Stomach (tissue), 4 donors: Measurements from ENCODE around the gene CD68.

Experiments used
- POLR2AphosphoS5 ChIP-seq, 3 donors: sonication (generic); formaldehyde crosslinking; IDR thresholded peaks; one replicate each; pipeline ENCODE4 v1.6.1; 2016; ENCODE audit warnings: antibody characterized with exemption in 3 of 3
- TF ChIP-seq, protein P1 (sequence below), 7 experiments: fragments of 450-650 bp in 4 of 7; fragments of 200-600 bp in 3 of 7; sonication (generic) in 3 of 7; IDR thresholded peaks; one replicate each; pipeline ENCODE4 v1.5.1; 2016 to 2019; ENCODE audit warnings: antibody characterized with exemption in 7 of 7, control low read depth in 2 of 7, mild to moderate bottlenecking in 1 of 7

DNA sequence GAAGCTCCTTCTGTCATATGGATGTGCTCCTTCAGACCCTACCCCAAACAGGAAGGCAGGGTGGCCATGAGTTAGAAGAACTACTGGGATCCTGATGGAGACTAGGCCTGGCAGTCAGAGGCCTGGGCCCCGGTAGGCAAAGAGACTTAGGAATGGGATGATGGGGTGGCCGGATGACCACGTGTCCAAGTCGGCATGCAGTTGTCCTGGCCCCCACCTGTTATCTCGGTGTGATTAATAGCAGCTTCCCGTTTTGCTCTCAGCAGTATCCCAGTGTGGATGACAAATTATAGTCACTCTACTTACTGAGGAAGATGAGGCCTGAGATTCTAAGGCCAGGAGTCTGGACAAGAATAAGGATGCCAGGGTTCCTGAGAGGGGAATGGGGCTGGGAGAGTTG is 29.1 kb upstream of the CD68 start:
- TF ChIP-seq POLR2AphosphoS5 (IDR thresholded peaks at IDR 0.05), result no peak
- TF ChIP-seq, protein P1, sequence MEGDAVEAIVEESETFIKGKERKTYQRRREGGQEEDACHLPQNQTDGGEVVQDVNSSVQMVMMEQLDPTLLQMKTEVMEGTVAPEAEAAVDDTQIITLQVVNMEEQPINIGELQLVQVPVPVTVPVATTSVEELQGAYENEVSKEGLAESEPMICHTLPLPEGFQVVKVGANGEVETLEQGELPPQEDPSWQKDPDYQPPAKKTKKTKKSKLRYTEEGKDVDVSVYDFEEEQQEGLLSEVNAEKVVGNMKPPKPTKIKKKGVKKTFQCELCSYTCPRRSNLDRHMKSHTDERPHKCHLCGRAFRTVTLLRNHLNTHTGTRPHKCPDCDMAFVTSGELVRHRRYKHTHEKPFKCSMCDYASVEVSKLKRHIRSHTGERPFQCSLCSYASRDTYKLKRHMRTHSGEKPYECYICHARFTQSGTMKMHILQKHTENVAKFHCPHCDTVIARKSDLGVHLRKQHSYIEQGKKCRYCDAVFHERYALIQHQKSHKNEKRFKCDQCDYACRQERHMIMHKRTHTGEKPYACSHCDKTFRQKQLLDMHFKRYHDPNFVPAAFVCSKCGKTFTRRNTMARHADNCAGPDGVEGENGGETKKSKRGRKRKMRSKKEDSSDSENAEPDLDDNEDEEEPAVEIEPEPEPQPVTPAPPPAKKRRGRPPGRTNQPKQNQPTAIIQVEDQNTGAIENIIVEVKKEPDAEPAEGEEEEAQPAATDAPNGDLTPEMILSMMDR (IDR thresholded peaks at IDR 0.05), result no peak
